DMS153 treated with DMSO at 0.1 percent for 48 hours (cell line): ENCODE measurements around the gene C20orf144.
"Not testable (repeated sequence)": the region's sequence is repeated elsewhere in the genome, so short reads cannot be mapped to it uniquely, and the experiment has no call there.

Experiments used
- DNase-seq: peaks from one replicate; lab custom pipeline; 2025; ENCODE audit not compliant: unreplicated experiment; lab: John Stamatoyannopoulos, UW

Gene C20orf144

GRCh38 chr20:33693741-33694638 is 31.9 kb downstream of the C20orf144 start:
- DNase-seq, result no peak

GRCh38 chr20:33694639-33695012 is 32.5 kb downstream of the C20orf144 start:
- DNase-seq, result no peak

DNA sequence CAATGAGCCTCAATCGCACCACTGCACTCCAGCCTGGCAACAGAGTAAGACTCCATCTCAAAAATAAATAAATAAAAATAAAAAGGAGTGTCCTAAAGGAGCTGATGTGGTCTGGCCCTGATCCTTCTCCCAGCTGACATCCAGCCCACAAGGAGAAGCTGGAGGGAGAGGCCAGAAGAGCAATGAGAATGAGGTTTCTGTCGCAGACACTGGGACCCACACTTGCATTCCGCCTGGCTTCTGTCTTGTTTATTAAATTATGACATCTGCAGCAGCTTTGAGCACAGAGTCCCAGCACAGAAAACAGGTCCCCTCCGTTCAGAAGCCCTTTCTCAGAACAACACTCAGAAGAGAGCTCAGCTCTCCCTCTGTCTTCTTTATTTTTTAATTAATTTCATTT is 34.3 kb downstream of the C20orf144 start:
- DNase-seq, result no peak

DNA sequence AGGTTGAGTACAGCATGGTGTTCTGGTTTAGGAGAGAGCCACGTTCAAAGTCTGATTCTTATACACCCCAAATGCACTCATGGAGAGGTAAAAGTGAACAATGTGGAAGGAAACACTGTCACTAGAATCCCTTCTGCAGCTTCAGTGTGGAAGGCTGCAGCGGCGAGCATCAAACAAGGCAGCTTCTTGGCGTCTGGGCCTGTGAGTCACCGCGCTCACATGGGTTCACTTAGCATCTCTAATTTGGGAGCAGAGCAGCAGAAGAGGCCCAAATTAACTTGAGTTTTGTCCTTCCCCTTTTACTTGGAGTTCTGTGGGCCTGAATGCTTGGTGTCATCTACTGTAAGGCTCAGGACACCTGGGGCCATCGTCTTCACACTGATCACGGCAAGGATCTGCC is 35.0 kb downstream of the C20orf144 start:
- DNase-seq, result no peak

- DNase-seq, result not testable (repeated sequence)
Observed at GRCh38 chr20:33698966-33699365, 36.8 kb downstream of the C20orf144 start.

- DNase-seq, result not testable (repeated sequence)
Observed at GRCh38 chr20:33700696-33701441, 38.7 kb downstream of the C20orf144 start.

DNA sequence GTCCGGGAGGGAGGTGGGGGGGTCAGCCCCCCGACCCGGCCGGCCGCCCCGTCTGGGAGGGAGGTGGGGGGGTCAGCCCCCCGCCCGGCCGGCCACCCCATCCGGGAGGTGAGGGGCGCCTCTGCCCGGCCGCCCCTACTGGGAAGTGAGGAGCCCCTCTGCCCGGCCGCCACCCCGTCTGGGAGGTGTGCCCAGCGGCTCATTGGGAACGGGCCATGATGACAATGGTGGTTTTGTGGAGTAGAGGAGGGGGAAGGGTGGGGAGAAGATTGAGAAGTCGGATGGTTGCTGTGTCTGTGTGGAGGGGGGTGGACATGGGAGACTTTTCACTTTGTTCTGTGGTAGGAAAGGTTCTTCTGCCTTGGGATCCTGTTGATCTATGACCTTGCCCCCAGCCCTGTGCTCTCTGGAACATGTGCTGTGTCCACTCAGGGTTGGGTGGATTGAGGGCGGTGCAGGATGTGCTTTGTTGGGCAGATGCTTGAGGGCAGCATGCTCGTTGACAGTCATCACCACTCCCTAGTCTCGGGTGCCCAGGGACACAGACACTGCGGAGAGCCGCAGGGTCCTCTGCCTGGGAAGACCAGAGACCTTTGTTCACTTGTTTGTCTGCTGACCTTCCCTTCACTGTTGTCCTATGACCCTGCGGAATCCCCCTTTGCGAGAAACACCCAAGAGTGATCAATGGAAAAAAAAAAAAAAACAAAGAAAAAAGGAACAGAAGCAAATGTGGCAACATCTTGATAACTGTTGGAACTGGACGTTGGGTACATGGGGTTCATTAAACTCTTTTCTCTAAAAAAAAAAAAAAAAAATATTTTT is 39.7 kb downstream of the C20orf144 start:
- DNase-seq, result no peak

- no peak for DNase-seq
Observed at GRCh38 chr20:33702861-33703260, 40.7 kb downstream of the C20orf144 start.

GRCh38 chr20:33703498-33704137 is 41.5 kb downstream of the C20orf144 start:
- DNase-seq, result no peak

- no peak for DNase-seq
Observed at GRCh38 chr20:33704197-33704924, 42.2 kb downstream of the C20orf144 start.

DNA sequence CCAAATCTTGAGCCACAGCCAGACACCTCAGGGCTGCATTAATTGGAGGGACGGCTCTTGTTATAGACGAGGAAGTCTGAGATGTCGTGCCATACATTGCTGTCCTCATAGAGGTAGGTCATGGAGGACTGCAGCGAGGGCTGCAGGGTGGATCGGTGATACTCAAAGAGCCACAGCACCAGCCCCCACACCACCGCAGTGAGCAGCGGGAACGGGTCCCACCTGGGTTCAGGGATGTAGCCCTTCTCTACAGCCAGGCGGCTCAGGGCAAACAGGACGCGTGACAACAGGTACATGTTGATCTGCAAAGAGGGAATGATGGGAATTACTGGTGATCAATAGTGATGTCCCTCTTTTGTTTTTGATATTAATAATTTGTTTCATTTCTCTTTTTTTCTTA is 45.5 kb downstream of the C20orf144 start:
- DNase-seq, result no peak

DNA sequence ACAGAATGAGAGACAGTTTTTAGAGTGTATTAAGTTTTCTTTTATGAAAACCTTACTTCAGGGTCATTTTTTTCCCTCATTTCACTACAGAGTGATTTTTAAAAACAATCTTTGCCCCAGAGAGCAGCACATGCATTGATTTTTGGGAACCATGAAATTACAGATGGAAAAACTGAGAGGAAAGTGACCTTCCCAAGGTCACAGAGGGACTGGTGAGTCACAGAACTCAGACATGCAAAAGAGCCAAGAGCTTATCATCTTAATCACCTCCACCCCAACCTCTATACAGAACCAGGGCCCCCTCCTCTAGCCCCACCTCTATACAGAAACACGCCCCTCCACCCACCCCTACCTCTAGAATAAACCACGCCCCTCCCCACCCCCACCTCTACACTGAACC is 47.3 kb downstream of the C20orf144 start:
- no peak for DNase-seq

DNA sequence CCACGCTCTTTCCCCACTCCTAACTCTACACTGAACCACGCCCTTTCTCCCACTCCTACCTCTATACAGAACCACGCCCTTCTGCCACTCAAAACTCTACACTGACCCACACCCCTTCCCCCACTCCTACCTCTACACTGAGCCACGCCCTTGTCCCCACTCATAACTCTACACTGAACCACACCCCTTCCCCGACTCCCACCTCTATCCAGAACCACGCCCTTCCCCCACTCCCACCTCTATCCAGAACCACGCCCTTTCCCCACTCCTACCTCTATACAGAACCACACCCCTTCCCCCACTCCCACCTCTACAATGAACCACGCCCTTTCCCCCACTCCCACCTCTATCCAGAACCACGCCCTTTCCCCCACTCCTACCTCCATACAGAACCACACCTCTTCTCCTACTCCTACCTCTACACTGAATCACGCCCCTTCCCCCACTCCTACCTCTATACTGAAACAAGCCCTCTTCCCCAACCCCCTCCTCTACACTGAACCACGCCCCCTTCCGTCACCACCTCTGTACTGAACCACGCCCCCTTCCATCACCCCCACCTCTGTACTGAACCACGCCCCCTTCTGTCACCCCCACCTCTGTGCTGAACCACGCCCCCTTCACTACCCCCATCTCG is 47.9 kb downstream of the C20orf144 start:
- no peak for DNase-seq

GRCh38 chr20:33710681-33711445 is 48.7 kb downstream of the C20orf144 start:
- DNase-seq, result no peak

- no peak for DNase-seq
Observed at GRCh38 chr20:33711446-33711738, 49.3 kb downstream of the C20orf144 start.
